ENCODE results near the gene KRT222.
A peak's percentile ranks its signal among the peaks of the same experiment; 100 is the strongest.

Gene KRT222

DNA sequence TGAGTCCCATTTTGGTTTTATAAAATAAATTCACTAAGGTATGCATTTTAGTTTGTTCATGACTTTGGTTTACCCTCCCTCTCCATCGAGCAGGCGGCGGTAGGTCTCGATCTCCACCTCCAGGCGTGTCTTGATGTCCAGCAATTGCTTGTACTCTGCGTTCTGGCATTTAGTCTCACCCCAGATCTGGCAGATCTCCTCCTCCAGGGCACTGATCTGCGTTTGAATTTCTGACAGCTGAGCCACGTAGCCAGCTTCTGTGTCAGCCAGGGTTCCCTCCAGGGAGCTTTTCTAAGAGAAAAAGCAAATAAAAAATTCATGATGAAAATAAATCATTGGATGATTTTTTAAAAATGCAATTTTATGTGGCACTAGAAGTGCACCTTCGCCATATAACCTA, 34.4 kb upstream of the KRT222 start:
- no peak overlapping the region for H3K27ac ChIP-seq
- TF ChIP-seq, protein P1, sequence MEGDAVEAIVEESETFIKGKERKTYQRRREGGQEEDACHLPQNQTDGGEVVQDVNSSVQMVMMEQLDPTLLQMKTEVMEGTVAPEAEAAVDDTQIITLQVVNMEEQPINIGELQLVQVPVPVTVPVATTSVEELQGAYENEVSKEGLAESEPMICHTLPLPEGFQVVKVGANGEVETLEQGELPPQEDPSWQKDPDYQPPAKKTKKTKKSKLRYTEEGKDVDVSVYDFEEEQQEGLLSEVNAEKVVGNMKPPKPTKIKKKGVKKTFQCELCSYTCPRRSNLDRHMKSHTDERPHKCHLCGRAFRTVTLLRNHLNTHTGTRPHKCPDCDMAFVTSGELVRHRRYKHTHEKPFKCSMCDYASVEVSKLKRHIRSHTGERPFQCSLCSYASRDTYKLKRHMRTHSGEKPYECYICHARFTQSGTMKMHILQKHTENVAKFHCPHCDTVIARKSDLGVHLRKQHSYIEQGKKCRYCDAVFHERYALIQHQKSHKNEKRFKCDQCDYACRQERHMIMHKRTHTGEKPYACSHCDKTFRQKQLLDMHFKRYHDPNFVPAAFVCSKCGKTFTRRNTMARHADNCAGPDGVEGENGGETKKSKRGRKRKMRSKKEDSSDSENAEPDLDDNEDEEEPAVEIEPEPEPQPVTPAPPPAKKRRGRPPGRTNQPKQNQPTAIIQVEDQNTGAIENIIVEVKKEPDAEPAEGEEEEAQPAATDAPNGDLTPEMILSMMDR (conservative IDR thresholded peaks at IDR 0.05), result no peak

DNA sequence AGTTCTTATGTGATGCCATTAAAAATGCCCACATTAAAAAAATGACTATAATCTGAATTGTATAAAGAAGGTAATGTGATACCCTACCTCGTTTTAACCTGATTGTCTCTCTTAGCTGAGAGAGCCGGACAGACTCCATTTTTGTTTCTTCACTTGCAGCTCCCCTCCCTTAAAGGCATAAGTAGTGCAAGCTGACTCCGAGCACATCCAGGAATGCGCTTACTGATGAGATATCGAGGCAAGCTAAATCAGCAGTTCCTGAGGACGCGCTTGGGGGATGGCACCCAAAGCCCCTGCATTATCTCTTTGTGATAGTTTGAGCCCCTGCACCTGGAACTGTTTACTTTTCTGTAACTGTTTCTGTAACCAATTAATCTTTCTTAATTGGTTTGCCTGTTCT, 32.3 kb upstream of the KRT222 start:
- TF ChIP-seq, protein P1 (conservative IDR thresholded peaks at IDR 0.05), result no peak
- peak overlapping the region; percentile 82 for H3K27ac ChIP-seq

- H3K27ac ChIP-seq, result peak overlapping the region; percentile 82
- TF ChIP-seq, protein P1 (conservative IDR thresholded peaks at IDR 0.05), result no peak
These were observed 31.7 kb upstream of the KRT222 start for GRCh38 chr17:40696651-40697072.

GRCh38 chr17:40695874-40696472, 31.0 kb upstream of the KRT222 start:
- peak overlapping the region; percentile 82 for H3K27ac ChIP-seq
- TF ChIP-seq, protein P1 (conservative IDR thresholded peaks at IDR 0.05), result no peak

GRCh38 chr17:40694584-40694983, 29.6 kb upstream of the KRT222 start:
- TF ChIP-seq, protein P1 (conservative IDR thresholded peaks at IDR 0.05), result no peak
- H3K27ac ChIP-seq, result peak overlapping the region; percentile 82

- TF ChIP-seq, protein P1 (conservative IDR thresholded peaks at IDR 0.05), result no peak
- H3K27ac ChIP-seq, result no peak overlapping the region
These were observed 22.1 kb upstream of the KRT222 start for GRCh38 chr17:40687106-40687505.

GRCh38 chr17:40686192-40686591, 21.2 kb upstream of the KRT222 start:
- TF ChIP-seq, protein P1 (conservative IDR thresholded peaks at IDR 0.05), result no peak
- H3K27ac ChIP-seq, result no peak overlapping the region
